K562 (cell line): Measurements from ENCODE around the gene CDC14B. TPM values are rescaled to one million over a fixed set of nuclear protein-coding genes. Genes with fewer than 3 reads are reported as not detected.

Experiments used
- ATAC-seq: fragments of 200-7000 bp; cut with Tn5 transposase; 3 replicates; pipeline ENCODE4 v1.9.1; 2020; ENCODE audit warnings: moderate library complexity
- BruUV-seq: library from RNA; stranded (reverse); fragments of 400-500 nt; replicated peaks from 2 replicates; lab custom pipeline; 2021; lab: Mats Ljungman, UMichigan
- CTCF ChIA-PET: fragments of 300-600 bp; formaldehyde crosslinking; extraction: SDS; loops from one replicate; lab custom pipeline; 2021; ENCODE audit warnings: low intra/inter-chr PET ratio; lab: Yijun Ruan, JAX
- POLR2A ChIA-PET: fragments of 300-600, 350-650 bp; sonication (Branson Sonifier 250); formaldehyde crosslinking; extraction: SDS; loops from one replicate; lab custom pipeline; 2021; ENCODE audit warnings: antibody characterized with exemption, inconsistent platforms; lab: Yijun Ruan, JAX
- DNase-seq, 4 experiments: peaks; one replicate each; pipeline versions ENCODE4 v3.0.0 to v3.0.0-alpha.2; 2011 to 2018; ENCODE audit warnings: low spot score in 3 of 4, mixed read lengths in 3 of 4; ENCODE audit errors: extremely low read depth in 1 of 4
- FAIRE-seq: peaks from 2 replicates; lab custom pipeline; 2011; peaks lifted over from hg19 to GRCh38; lab: Jason Lieb, UNC
- H2AFZ ChIP-seq: 2 replicates; pipeline ENCODE4 v1.6.0; 2011; ENCODE audit warnings: low read depth, low read length, control low read depth, inconsistent platforms
- H3K27ac ChIP-seq: fragments of 200-600 bp; 3 replicates; pipeline ENCODE4 v1.8.0; 2011; ENCODE audit warnings: low read depth, mild to moderate bottlenecking, control low read depth, inconsistent platforms, low read length, moderate library complexity, mixed read lengths; ENCODE audit errors: extremely low read depth
- H3K27me3 ChIP-seq, 2 experiments: fragments of 300-600 bp in 1 of 2; 2 replicates in 1 of 2; 3 replicates in 1 of 2; pipeline versions ENCODE4 v1.6.0 to v1.8.0; 2011; ENCODE audit warnings: inconsistent platforms in 2 of 2, low read length in 2 of 2, mild to moderate bottlenecking in 1 of 2, mixed read lengths in 1 of 2, moderate library complexity in 1 of 2; ENCODE audit not compliant: control insufficient read depth in 2 of 2, insufficient read depth in 2 of 2
- H3K36me3 ChIP-seq: fragments of 300-600 bp; 3 replicates; pipeline ENCODE4 v1.8.0; 2011; ENCODE audit warnings: mild to moderate bottlenecking, low read length, inconsistent platforms; ENCODE audit not compliant: control insufficient read depth, insufficient read depth
- H3K4me1 ChIP-seq, 2 experiments: fragments of 200-600 bp in 1 of 2; replicated peaks in 1 of 2; 2 replicates in 1 of 2; 3 replicates in 1 of 2; pipeline versions ENCODE4 v1.5.1 to v1.8.0; 2011; ENCODE audit warnings: inconsistent platforms in 2 of 2, low read length in 2 of 2, mild to moderate bottlenecking in 1 of 2, mixed read lengths in 1 of 2, moderate library complexity in 1 of 2; ENCODE audit not compliant: control insufficient read depth in 2 of 2, insufficient read depth in 2 of 2
- H3K4me2 ChIP-seq: 2 replicates; pipeline ENCODE4 v1.6.1; 2011; ENCODE audit warnings: low read length, control low read depth, inconsistent platforms, mixed read lengths; ENCODE audit not compliant: insufficient read depth
- H3K4me3 ChIP-seq: fragments of 200-600 bp; sonication (generic), shearing (Covaris generic); 2 replicates; pipeline ENCODE4 v1.5.1; 2016; ENCODE audit warnings: control low read depth, inconsistent platforms
- H3K79me2 ChIP-seq: fragments of 200-600 bp; 3 replicates; pipeline ENCODE4 v1.8.0; 2011; ENCODE audit warnings: low read length, inconsistent platforms; ENCODE audit not compliant: control insufficient read depth, insufficient read depth
- H3K9ac ChIP-seq, 2 experiments: 2 replicates each; pipeline versions ENCODE4 v1.6.0 to v1.6.1; 2011; ENCODE audit warnings: low read depth in 2 of 2, low read length in 2 of 2, control low read depth in 1 of 2, inconsistent platforms in 1 of 2, mild to moderate bottlenecking in 1 of 2, mixed read lengths in 1 of 2; ENCODE audit not compliant: insufficient read depth in 1 of 2
- H3K9me1 ChIP-seq: one replicate; pipeline ENCODE4 v1.6.0; 2011; ENCODE audit warnings: inconsistent platforms, mild to moderate bottlenecking, low read length, moderate library complexity; ENCODE audit not compliant: control insufficient read depth, insufficient read depth
- H3K9me3 ChIP-seq: replicated peaks from 2 replicates; pipeline ENCODE4 v1.5.1; 2011; ENCODE audit warnings: low read depth, low read length, inconsistent platforms; ENCODE audit not compliant: control insufficient read depth, insufficient read depth
- H4K20me1 ChIP-seq: replicated peaks from 2 replicates; pipeline ENCODE4 v1.6.1; 2011; ENCODE audit warnings: low read length, inconsistent platforms, mixed read lengths; ENCODE audit not compliant: control insufficient read depth, insufficient read depth
- E2F4 ChIP-seq: sonication (generic); formaldehyde crosslinking; IDR thresholded peaks from 2 replicates; pipeline ENCODE4 v1.8.0; 2022; ENCODE audit warnings: mild to moderate bottlenecking, low read depth, missing genetic modification reagents
- GTF2F1 ChIP-seq: IDR thresholded peaks from 2 replicates; pipeline ENCODE4 v1.6.1; 2011; ENCODE audit warnings: low read depth, low read length, improper control_type of control experiment
- HOXB6 ChIP-seq: fragments of 250-450 bp; sonication (Bioruptor Pico); IDR thresholded peaks from 2 replicates; pipeline ENCODE4 v1.5.1; 2022; ENCODE audit warnings: mild to moderate bottlenecking, borderline replicate concordance
- KDM5B ChIP-seq: fragments of 200-600 bp; sonication (generic); IDR thresholded peaks from 2 replicates; pipeline ENCODE4 v1.6.1; 2012; ENCODE audit warnings: low read depth, mild to moderate bottlenecking, moderate library complexity, low read length, control low read depth, inconsistent platforms; ENCODE audit not compliant: insufficient replicate concordance
- POLR2AphosphoS2 ChIP-seq: IDR thresholded peaks from 2 replicates; pipeline ENCODE4 v1.6.1; 2012; ENCODE audit warnings: low read length, improper control_type of control experiment
- SREBF2 ChIP-seq: sonication (generic); formaldehyde crosslinking; IDR thresholded peaks from 2 replicates; pipeline ENCODE4 v1.4.0; 2020; ENCODE audit warnings: mild to moderate bottlenecking, missing genetic modification reagents
- TRIM28 ChIP-seq: fragments of 450-650 bp; IDR thresholded peaks from 2 replicates; pipeline ENCODE4 v1.6.1; 2017
- UBTF ChIP-seq, 2 experiments: IDR thresholded peaks; 2 replicates each; pipeline ENCODE4 v1.6.1; 2012; ENCODE audit warnings: improper control_type of control experiment in 2 of 2, low read depth in 2 of 2, low read length in 2 of 2, borderline replicate concordance in 1 of 2
- ZNF232 ChIP-seq: sonication (generic); formaldehyde crosslinking; IDR thresholded peaks from 2 replicates; pipeline ENCODE4 v1.8.0; 2022; ENCODE audit warnings: mild to moderate bottlenecking, missing genetic modification reagents
- ZNF785 ChIP-seq: fragments of 250-450 bp; sonication (Bioruptor Pico); IDR thresholded peaks from 2 replicates; pipeline ENCODE4 v1.4.0; 2020; ENCODE audit warnings: mild to moderate bottlenecking
- WGBS: fragments of 100-300 bp; shearing (Covaris generic); methylation state at CpG from one replicate; pipeline ENCODE4 v1.1.6; 2016; ENCODE audit warnings: low coverage, mixed read lengths; ENCODE audit not compliant: insufficient coverage; ENCODE audit errors: missing lambda C conversion rate; 5-methylcytosine and 5-hydroxymethylcytosine counted together
- in situ Hi-C: fragments of 300-500 bp; cut with MboI; formaldehyde crosslinking; loops from 4 replicates; pipeline ENCODE4 v1.15.0; 2018; ENCODE audit warnings: inconsistent platforms, mixed read lengths
- intact Hi-C: fragments of 100-400 bp; cut with micrococcal nuclease; formaldehyde crosslinking; loops from 2 replicates; pipeline ENCODE4 v1.14.2; 2022
- polyA plus RNA-seq, 8 experiments: library from polyadenylated mRNA; depleted of rRNA in 4 of 8; stranded (reverse) in 5 of 8; unstranded in 3 of 8; fragments of >200 nt; fragmentation: Nextera tagmentation in 2 of 8; fragmentation: Illumina TruSeq in 1 of 8; extraction: Ambion mirVana in 2 of 8; extraction: Trizol in 1 of 8; gene quantifications; 2 replicates each; pipeline versions ENCODE4 v1.2.1 to v1.2.3, GENCODE V29; 2011 to 2014; ENCODE audit warnings: inconsistent platforms in 1 of 8, missing spikeins in 1 of 8
- total RNA-seq, 7 experiments: library from RNA; depleted of rRNA in 6 of 7; stranded (reverse); fragments of >200 nt in 6 of 7; fragmentation: Illumina TruSeq in 2 of 7; extraction: Trizol in 2 of 7; gene quantifications; 2 replicates each; pipeline versions ENCODE4 v1.2.1 to v1.2.3, GENCODE V29; 2011 to 2021; ENCODE audit warnings: low replicate concordance in 1 of 7

CDC14B gene
- total and polyA plus RNA-seq, 9 of the 15 experiments (the other 6 are each of a cell fraction or from before 2014, with no cell fraction given) = 1.4 to 6.0 (median 3.8) TPM

- H3K9ac ChIP-seq = no peak overlapping the region
- in situ Hi-C loops (no loop called here), intact Hi-C loops (no loop called here)
- TF ChIP-seq ZNF232 (CRISPR knock-in tag) (no peak), HOXB6 (no peak), UBTF (IDR thresholded peaks at IDR 0.05; ENCODE audit: borderline replicate concordance in 1 of 2, low read depth in 2 of 2, low read length in 2 of 2) (no peak), E2F4 (no peak), GTF2F1 (no peak), SREBF2 (no peak), POLR2AphosphoS2 (no peak), KDM5B (no peak), TRIM28 (no peak), ZNF785 (CRISPR knock-in tag) (no peak)
- peaks cover 0 to 6% of the 10 kb centered on the region in 2 experiments; a peak in 1 of 5 replicates for H3K27me3 ChIP-seq
- H3K9me1 ChIP-seq = no peaks in the 10 kb centered on the region
- CTCF ChIA-PET = no interaction called here
- no peak overlapping the region for H3K4me2 ChIP-seq
- no peak overlapping the region for H3K4me3 ChIP-seq
- H3K4me1 ChIP-seq = peaks cover 0 to 3% of the 10 kb centered on the region in 2 experiments; a peak in 1 of 5 replicates
- no peak overlapping the region for H2AFZ ChIP-seq
- WGBS = 42% methylated on average over 1 of the region's 1 CpG
- POLR2A ChIA-PET = no interaction called here
- H3K27ac ChIP-seq = no peak overlapping the region
- no peaks in the 10 kb centered on the region for H3K36me3 ChIP-seq
- FAIRE-seq (no peak), DNase-seq (no peak), ATAC-seq (no peak)
- no peaks in the 10 kb centered on the region for H3K9me3 ChIP-seq
- H3K79me2 ChIP-seq = no peaks in the 10 kb centered on the region
- H4K20me1 ChIP-seq = no peaks in the 10 kb centered on the region
- no TSS peak for BruUV-seq
Measured at GRCh38 chr9:96554326-96554725, 65.3 kb downstream of the CDC14B start.
